Sigmoid colon (tissue), 7 donors: ENCODE results near the gene PLCB1. TPM values are rescaled to one million over a fixed set of nuclear protein-coding genes. Genes with fewer than 3 reads are reported as not detected.

ENCODE experiments used
- DNase-seq: peaks from one replicate; pipeline ENCODE4 v3.0.0-alpha.2; 2019
- H3K27ac ChIP-seq, 4 donors: fragments of 200-600 bp; sonication (generic); one replicate each; pipeline ENCODE4 v1.5.1; 2016 to 2019; ENCODE audit warnings: mild to moderate bottlenecking in 1 of 4
- H3K27me3 ChIP-seq, 3 donors: fragments of 200-600 bp; sonication (generic); one replicate each; pipeline ENCODE4 v1.5.1; 2019; ENCODE audit warnings: mild to moderate bottlenecking in 1 of 3
- H3K36me3 ChIP-seq, 4 donors: fragments of 200-600 bp; sonication (generic); one replicate each; pipeline ENCODE4 v1.5.1; 2016 to 2019
- H3K4me1 ChIP-seq, 4 donors: fragments of 200-600 bp; sonication (generic); one replicate each; pipeline ENCODE4 v1.5.1; 2017 to 2019
- H3K4me3 ChIP-seq, 4 donors: fragments of 200-600 bp; sonication (generic); one replicate each; pipeline ENCODE4 v1.5.1; 2017 to 2019; ENCODE audit warnings: mild to moderate bottlenecking in 2 of 4, moderate library complexity in 1 of 4
- H3K9me3 ChIP-seq, 4 donors: fragments of 200-600 bp in 3 of 4; sonication (generic) in 3 of 4; one replicate each; pipeline versions ENCODE4 v1.5.1 to v1.6.1; 2013 to 2019
- EP300 ChIP-seq, 4 donors: sonication (generic); formaldehyde crosslinking; IDR thresholded peaks; one replicate each; pipeline ENCODE4 v1.6.1; 2017; ENCODE audit warnings: antibody characterized with exemption in 4 of 4
- POLR2A ChIP-seq, 2 donors: fragments of 450-650 bp; IDR thresholded peaks; one replicate each; pipeline ENCODE4 v1.6.1; 2016; ENCODE audit warnings: antibody characterized with exemption in 2 of 2, mild to moderate bottlenecking in 2 of 2, moderate library complexity in 2 of 2
- POLR2AphosphoS5 ChIP-seq, 4 donors: sonication (generic); formaldehyde crosslinking; IDR thresholded peaks; one replicate each; pipeline ENCODE4 v1.6.1; 2017; ENCODE audit warnings: antibody characterized with exemption in 4 of 4
- WGBS, 2 donors: extraction: QIAGEN DNeasy Blood & Tissue Kit; methylation state at CpG; one replicate each; pipeline ENCODE4 v1.1.7; 2013; 5-methylcytosine and 5-hydroxymethylcytosine counted together
- intact Hi-C: fragments of 100-400 bp; cut with DNase I; formaldehyde crosslinking; loops from one replicate; pipeline ENCODE4 v1.15.1; 2023
- polyA plus RNA-seq, 3 donors: library from polyadenylated mRNA; stranded (reverse); fragments of 200-250 nt; gene quantifications; one replicate each; pipeline ENCODE4 v1.2.3, GENCODE V29; 2013
- total RNA-seq, 4 donors: library from RNA; depleted of rRNA; stranded (reverse); fragments of >200 nt; gene quantifications; one replicate each; pipeline ENCODE4 v1.1.0, GENCODE V29; 2016
- TF ChIP-seq, protein P1 (sequence below), 4 experiments: fragments of 450-650 bp in 3 of 4; fragments of 200-600 bp in 1 of 4; IDR thresholded peaks; one replicate each; pipeline ENCODE4 v1.5.1; 2016 to 2019; ENCODE audit warnings: antibody characterized with exemption in 4 of 4, mild to moderate bottlenecking in 3 of 4, moderate library complexity in 2 of 4
- donor health status: healthy with polysubstance abuse.
- donor health status: Bipolar disorder and iron deficiency.
- donor health status: healthy.

Gene PLCB1
- total and polyA plus RNA-seq, 7 donors: 0.92 to 117 (median 86.7) TPM

DNA sequence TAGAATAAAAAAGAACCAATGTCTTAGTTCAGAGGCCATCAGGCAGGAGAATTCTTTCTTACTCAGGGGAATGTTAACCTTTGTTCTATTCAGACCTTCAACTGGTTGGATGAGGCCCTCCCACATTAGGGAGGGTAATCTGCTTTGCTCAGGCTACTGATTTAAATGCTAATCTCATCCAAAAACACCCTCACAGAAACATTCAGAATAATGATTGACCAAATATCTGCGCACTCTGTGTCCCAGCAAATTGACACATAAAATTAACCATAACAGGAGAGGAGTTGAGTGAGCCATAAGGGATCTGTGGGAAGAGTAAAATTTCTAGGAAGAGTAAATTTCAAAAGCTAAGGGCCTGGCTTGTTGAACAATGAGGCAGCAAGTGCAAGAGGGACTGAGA lies 702.8 kb downstream of the PLCB1 start:
- DNase-seq: no peak
- intact Hi-C loops: no loop called here
- H3K27me3 ChIP-seq: no peaks in the 10 kb centered on the region
- H3K36me3 ChIP-seq: no peaks in the 10 kb centered on the region
- no peak overlapping the region for H3K4me3 ChIP-seq
- H3K27ac ChIP-seq: no peak overlapping the region
- no peaks in the 10 kb centered on the region for H3K9me3 ChIP-seq
- 69 to 98% methylated on average over 1 of the region's 1 CpG for WGBS, 2 donors
- TF ChIP-seq POLR2A (IDR thresholded peaks at IDR 0.05) (no peak), EP300 (IDR thresholded peaks at IDR 0.05) (no peak), POLR2AphosphoS5 (IDR thresholded peaks at IDR 0.05) (no peak)
- TF ChIP-seq, protein P1, sequence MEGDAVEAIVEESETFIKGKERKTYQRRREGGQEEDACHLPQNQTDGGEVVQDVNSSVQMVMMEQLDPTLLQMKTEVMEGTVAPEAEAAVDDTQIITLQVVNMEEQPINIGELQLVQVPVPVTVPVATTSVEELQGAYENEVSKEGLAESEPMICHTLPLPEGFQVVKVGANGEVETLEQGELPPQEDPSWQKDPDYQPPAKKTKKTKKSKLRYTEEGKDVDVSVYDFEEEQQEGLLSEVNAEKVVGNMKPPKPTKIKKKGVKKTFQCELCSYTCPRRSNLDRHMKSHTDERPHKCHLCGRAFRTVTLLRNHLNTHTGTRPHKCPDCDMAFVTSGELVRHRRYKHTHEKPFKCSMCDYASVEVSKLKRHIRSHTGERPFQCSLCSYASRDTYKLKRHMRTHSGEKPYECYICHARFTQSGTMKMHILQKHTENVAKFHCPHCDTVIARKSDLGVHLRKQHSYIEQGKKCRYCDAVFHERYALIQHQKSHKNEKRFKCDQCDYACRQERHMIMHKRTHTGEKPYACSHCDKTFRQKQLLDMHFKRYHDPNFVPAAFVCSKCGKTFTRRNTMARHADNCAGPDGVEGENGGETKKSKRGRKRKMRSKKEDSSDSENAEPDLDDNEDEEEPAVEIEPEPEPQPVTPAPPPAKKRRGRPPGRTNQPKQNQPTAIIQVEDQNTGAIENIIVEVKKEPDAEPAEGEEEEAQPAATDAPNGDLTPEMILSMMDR (IDR thresholded peaks at IDR 0.05): no peak
- no peaks in the 10 kb centered on the region for H3K4me1 ChIP-seq

- no peak for TF ChIP-seq EP300 (IDR thresholded peaks at IDR 0.05)
- TF ChIP-seq POLR2A (IDR thresholded peaks at IDR 0.05): no peak
- TF ChIP-seq, protein P1 (IDR thresholded peaks at IDR 0.05): no peak
- TF ChIP-seq POLR2AphosphoS5 (IDR thresholded peaks at IDR 0.05): no peak
- H3K4me3 ChIP-seq: no peak overlapping the region
- H3K27ac ChIP-seq: no peak overlapping the region
- intact Hi-C loops: no loop called here
- DNase-seq: no peak
- no peaks in the 10 kb centered on the region for H3K9me3 ChIP-seq
- no peaks in the 10 kb centered on the region for H3K4me1 ChIP-seq
- no peaks in the 10 kb centered on the region for H3K27me3 ChIP-seq
- no peaks in the 10 kb centered on the region for H3K36me3 ChIP-seq
Measured at GRCh38 chr20:8837396-8837795, 705.3 kb downstream of the PLCB1 start.

DNA sequence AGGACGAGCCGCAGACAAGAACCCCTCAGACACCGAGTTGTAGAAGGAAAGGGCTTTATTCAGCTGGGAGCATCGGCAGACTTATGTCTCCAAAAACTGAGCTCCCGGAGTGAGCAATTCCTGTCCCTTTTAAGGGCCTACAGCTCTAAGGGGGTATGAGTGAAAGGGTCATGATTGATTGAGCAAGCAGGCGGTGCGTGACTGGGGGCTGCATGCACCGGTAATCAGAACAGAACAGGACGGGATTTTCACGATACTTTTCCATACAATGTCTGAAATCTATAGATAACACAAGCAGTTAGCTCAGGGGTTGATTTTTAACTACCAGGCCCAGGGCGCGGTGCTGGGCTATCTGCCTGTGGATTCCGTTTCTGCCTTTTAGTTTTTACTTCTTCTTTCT lies 710.5 kb downstream of the PLCB1 start:
- TF ChIP-seq POLR2A (IDR thresholded peaks at IDR 0.05) (no peak), EP300 (IDR thresholded peaks at IDR 0.05) (no peak), POLR2AphosphoS5 (IDR thresholded peaks at IDR 0.05) (no peak)
- TF ChIP-seq, protein P1 (IDR thresholded peaks at IDR 0.05): no peak
- no peaks in the 10 kb centered on the region for H3K27me3 ChIP-seq
- H3K9me3 ChIP-seq: no peaks in the 10 kb centered on the region
- H3K4me3 ChIP-seq: no peak overlapping the region
- WGBS, 2 donors: 75 to 76% methylated on average over 13 of the region's 13 CpGs
- no peaks in the 10 kb centered on the region for H3K4me1 ChIP-seq
- H3K27ac ChIP-seq: no peak overlapping the region
- DNase-seq: no peak
- intact Hi-C loops: no loop called here
- H3K36me3 ChIP-seq: no peaks in the 10 kb centered on the region

GRCh38 chr20:8844179-8844578 lies 712.1 kb downstream of the PLCB1 start:
- DNase-seq: no peak
- Histone ChIP-seq H3K36me3 (no peaks in the 10 kb centered on the region), H3K9me3 (no peaks in the 10 kb centered on the region), H3K27me3 (no peaks in the 10 kb centered on the region), H3K27ac (no peak overlapping the region), H3K4me1 (no peaks in the 10 kb centered on the region), H3K4me3 (no peak overlapping the region)
- TF ChIP-seq POLR2A (IDR thresholded peaks at IDR 0.05) (no peak), POLR2AphosphoS5 (IDR thresholded peaks at IDR 0.05) (no peak)
- TF ChIP-seq, protein P1 (IDR thresholded peaks at IDR 0.05): no peak
- intact Hi-C loops: no loop called here
- 76 to 78% methylated on average over 5 of the region's 5 CpGs for WGBS, 2 donors

DNA sequence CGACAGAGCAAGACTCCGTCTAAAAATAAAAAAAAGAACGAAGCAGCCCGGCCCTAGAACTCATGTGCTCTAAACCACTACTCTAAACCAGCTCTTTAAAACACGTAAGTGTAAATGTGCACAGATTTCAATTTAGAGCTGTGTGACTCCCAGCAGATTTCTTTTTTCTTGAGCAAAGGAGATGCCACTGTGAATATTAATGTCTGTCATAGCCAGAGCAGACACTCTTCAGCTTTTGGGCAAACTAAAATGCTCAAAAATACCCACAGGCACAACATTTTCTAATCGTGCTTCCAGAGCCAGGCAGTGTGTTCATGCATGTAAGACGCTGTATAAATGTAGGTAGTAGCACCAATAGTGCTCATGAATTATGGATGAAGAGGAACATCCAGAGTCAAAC lies 717.9 kb downstream of the PLCB1 start:
- Histone ChIP-seq H3K4me1 (peaks cover 0 to 35% (median 4%) of the 10 kb centered on the region in 4 donors), H3K9me3 (no peaks in the 10 kb centered on the region), H3K36me3 (no peaks in the 10 kb centered on the region), H3K27me3 (no peaks in the 10 kb centered on the region), H3K27ac (no peak overlapping the region), H3K4me3 (no peak overlapping the region)
- TF ChIP-seq, protein P1 (IDR thresholded peaks at IDR 0.05): no peak
- TF ChIP-seq POLR2AphosphoS5 (IDR thresholded peaks at IDR 0.05) (no peak), POLR2A (IDR thresholded peaks at IDR 0.05) (no peak), EP300 (IDR thresholded peaks at IDR 0.05) (no peak)
- intact Hi-C loops: loop anchor here (5.0 kb wide), 1 partner anchor 222 kb away; no protein-coding TSS in a partner anchor
- 94 to 95% methylated on average over 7 of the region's 7 CpGs for whole genome bisulfite sequencing, 2 donors
- no peak for DNase-seq
